CD4-positive, alpha-beta T cell treated with Interleukin-4 for 4 hours (primary cell): ENCODE results near the gene RNF112.
A peak's percentile ranks its signal among the peaks of the same experiment; 100 is the strongest.

Experiments
- DNase-seq: peaks from one replicate; pipeline ENCODE4 v3.0.0-alpha.2; 2020

RNF112 gene

GRCh38 chr17:19375732-19376131, 35.3 kb upstream of the RNF112 start:
- no peak for DNase-seq

- DNase-seq: no peak
Measured at GRCh38 chr17:19376811-19377210, 34.2 kb upstream of the RNF112 start.

- peak; percentile 98 for DNase-seq
Measured at GRCh38 chr17:19377602-19378415, 33.2 kb upstream of the RNF112 start.

- DNase-seq: no peak
Measured at GRCh38 chr17:19378416-19379360, 32.3 kb upstream of the RNF112 start, which contains the start of gene MAPK7. MAPK7 (plus strand) TSS chr17:19378498; CDS start chr17:19378901, 403 bp downstream.

- DNase-seq: no peak
Measured at GRCh38 chr17:19379361-19380065, 31.5 kb upstream of the RNF112 start.

- no peak for DNase-seq
Measured at GRCh38 chr17:19380481-19381301, 30.3 kb upstream of the RNF112 start.

GRCh38 chr17:19381361-19381740, 29.7 kb upstream of the RNF112 start:
- DNase-seq: no peak

GRCh38 chr17:19381741-19382444, 29.1 kb upstream of the RNF112 start:
- DNase-seq: no peak

GRCh38 chr17:19382531-19383444, 28.2 kb upstream of the RNF112 start:
- DNase-seq: no peak

GRCh38 chr17:19383681-19384470, 27.2 kb upstream of the RNF112 start:
- DNase-seq: no peak

- no peak for DNase-seq
Measured at GRCh38 chr17:19384723-19385391, 26.2 kb upstream of the RNF112 start.

- no peak for DNase-seq
Measured at GRCh38 chr17:19385521-19385983, 25.5 kb upstream of the RNF112 start.

GRCh38 chr17:19386051-19386929, 24.7 kb upstream of the RNF112 start:
- no peak for DNase-seq

- DNase-seq: no peak
Measured at GRCh38 chr17:19386974-19387920, 23.8 kb upstream of the RNF112 start, which contains the start of gene MFAP4. MFAP4 (minus strand) TSS chr17:19387190; CDS start chr17:19387155, 35 bp downstream.

- no peak for DNase-seq
Measured at GRCh38 chr17:19387921-19388521, 23.0 kb upstream of the RNF112 start.
